HL-60 (cell line): ENCODE results near the gene HPSE2.

Experiments
- POLR2AphosphoS5 ChIP-seq: IDR thresholded peaks from 2 replicates; pipeline ENCODE4 v1.6.1; 2012; ENCODE audit warnings: low read depth
- REST ChIP-seq: IDR thresholded peaks from 2 replicates; pipeline ENCODE4 v1.6.1; 2012; ENCODE audit warnings: low read depth; ENCODE audit not compliant: insufficient replicate concordance
- SPI1 ChIP-seq: IDR thresholded peaks from 2 replicates; pipeline ENCODE4 v1.6.1; 2012; ENCODE audit warnings: low read depth, mild to moderate bottlenecking, borderline replicate concordance
- TF ChIP-seq, protein P1 (sequence below): IDR thresholded peaks from one replicate; pipeline ENCODE4 v1.5.1; 2011; ENCODE audit warnings: low read length, control low read depth, inconsistent platforms; ENCODE audit not compliant: insufficient read depth

GRCh38 chr10:98608411-98608810 is 627.2 kb downstream of the HPSE2 start:
- TF ChIP-seq, protein P1, sequence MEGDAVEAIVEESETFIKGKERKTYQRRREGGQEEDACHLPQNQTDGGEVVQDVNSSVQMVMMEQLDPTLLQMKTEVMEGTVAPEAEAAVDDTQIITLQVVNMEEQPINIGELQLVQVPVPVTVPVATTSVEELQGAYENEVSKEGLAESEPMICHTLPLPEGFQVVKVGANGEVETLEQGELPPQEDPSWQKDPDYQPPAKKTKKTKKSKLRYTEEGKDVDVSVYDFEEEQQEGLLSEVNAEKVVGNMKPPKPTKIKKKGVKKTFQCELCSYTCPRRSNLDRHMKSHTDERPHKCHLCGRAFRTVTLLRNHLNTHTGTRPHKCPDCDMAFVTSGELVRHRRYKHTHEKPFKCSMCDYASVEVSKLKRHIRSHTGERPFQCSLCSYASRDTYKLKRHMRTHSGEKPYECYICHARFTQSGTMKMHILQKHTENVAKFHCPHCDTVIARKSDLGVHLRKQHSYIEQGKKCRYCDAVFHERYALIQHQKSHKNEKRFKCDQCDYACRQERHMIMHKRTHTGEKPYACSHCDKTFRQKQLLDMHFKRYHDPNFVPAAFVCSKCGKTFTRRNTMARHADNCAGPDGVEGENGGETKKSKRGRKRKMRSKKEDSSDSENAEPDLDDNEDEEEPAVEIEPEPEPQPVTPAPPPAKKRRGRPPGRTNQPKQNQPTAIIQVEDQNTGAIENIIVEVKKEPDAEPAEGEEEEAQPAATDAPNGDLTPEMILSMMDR, result no peak
- TF ChIP-seq POLR2AphosphoS5 (no peak), REST (no peak), SPI1 (no peak)
